ENCODE measurements around the gene KLHL17.

The KLHL17 gene

DNA sequence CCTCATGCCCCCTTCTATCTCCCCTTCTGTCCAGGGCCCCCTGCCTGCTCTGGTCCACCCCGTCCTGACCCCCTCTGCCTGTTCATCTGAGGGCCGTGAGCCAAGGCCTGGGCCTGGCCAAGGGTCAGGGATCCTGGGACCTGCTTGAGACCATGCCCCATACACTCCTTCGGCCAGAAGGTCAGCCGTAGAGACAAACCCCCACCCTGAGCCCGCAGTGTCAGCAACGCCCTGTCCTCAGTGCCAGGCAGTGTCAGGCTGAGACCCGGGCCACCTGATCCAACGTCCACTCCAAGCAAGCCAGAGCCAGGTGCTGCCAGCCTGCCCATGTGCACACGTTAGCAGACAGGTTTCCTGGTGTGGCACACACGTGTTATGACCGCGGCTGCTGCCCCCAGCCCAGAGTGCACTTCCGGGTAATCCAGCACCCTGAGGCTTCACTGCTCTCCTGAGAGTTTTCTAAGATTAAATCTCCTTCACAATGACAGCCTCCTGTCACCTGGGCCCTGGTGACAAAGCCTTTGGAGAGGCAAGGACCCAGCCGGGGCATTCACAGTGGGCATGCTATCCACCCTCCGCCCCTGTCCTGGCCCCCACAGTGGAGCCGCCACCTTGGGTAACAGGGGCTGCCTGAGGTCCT is 46.8 kb upstream of the KLHL17 start:
- TF ChIP-seq CREB1 (IDR thresholded peaks at IDR 0.05; ENCODE audit: low read depth) (no peak), EGR1 (IDR thresholded peaks at IDR 0.05) (no peak), NFIC (IDR thresholded peaks at IDR 0.05) (no peak), TEAD4 (IDR thresholded peaks at IDR 0.05) (no peak), ZBTB7A (IDR thresholded peaks at IDR 0.05; ENCODE audit: low read depth) (no peak), TAF1 (IDR thresholded peaks at IDR 0.05; ENCODE audit: low read depth) (no peak), CEBPB (IDR thresholded peaks at IDR 0.05) (no peak), YY1 (IDR thresholded peaks at IDR 0.05; ENCODE audit: low read depth) (no peak), EP300 (IDR thresholded peaks at IDR 0.05; ENCODE audit: borderline replicate concordance) (no peak), TCF12 (IDR thresholded peaks at IDR 0.05; ENCODE audit: low read depth) (no peak), FOXM1 (IDR thresholded peaks at IDR 0.05; ENCODE audit: borderline replicate concordance, low read depth) (no peak), RAD21 (IDR thresholded peaks at IDR 0.05; ENCODE audit: low read depth) (no peak)
- TF ChIP-seq, protein P1, sequence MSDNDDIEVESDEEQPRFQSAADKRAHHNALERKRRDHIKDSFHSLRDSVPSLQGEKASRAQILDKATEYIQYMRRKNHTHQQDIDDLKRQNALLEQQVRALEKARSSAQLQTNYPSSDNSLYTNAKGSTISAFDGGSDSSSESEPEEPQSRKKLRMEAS (IDR thresholded peaks at IDR 0.05) = no peak
- TF ChIP-seq, protein P2, sequence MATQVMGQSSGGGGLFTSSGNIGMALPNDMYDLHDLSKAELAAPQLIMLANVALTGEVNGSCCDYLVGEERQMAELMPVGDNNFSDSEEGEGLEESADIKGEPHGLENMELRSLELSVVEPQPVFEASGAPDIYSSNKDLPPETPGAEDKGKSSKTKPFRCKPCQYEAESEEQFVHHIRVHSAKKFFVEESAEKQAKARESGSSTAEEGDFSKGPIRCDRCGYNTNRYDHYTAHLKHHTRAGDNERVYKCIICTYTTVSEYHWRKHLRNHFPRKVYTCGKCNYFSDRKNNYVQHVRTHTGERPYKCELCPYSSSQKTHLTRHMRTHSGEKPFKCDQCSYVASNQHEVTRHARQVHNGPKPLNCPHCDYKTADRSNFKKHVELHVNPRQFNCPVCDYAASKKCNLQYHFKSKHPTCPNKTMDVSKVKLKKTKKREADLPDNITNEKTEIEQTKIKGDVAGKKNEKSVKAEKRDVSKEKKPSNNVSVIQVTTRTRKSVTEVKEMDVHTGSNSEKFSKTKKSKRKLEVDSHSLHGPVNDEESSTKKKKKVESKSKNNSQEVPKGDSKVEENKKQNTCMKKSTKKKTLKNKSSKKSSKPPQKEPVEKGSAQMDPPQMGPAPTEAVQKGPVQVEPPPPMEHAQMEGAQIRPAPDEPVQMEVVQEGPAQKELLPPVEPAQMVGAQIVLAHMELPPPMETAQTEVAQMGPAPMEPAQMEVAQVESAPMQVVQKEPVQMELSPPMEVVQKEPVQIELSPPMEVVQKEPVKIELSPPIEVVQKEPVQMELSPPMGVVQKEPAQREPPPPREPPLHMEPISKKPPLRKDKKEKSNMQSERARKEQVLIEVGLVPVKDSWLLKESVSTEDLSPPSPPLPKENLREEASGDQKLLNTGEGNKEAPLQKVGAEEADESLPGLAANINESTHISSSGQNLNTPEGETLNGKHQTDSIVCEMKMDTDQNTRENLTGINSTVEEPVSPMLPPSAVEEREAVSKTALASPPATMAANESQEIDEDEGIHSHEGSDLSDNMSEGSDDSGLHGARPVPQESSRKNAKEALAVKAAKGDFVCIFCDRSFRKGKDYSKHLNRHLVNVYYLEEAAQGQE (IDR thresholded peaks at IDR 0.05; ENCODE audit: low read depth) = no peak
- TF ChIP-seq, protein P3, sequence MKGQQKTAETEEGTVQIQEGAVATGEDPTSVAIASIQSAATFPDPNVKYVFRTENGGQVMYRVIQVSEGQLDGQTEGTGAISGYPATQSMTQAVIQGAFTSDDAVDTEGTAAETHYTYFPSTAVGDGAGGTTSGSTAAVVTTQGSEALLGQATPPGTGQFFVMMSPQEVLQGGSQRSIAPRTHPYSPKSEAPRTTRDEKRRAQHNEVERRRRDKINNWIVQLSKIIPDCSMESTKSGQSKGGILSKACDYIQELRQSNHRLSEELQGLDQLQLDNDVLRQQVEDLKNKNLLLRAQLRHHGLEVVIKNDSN (IDR thresholded peaks at IDR 0.05) = no peak

DNA sequence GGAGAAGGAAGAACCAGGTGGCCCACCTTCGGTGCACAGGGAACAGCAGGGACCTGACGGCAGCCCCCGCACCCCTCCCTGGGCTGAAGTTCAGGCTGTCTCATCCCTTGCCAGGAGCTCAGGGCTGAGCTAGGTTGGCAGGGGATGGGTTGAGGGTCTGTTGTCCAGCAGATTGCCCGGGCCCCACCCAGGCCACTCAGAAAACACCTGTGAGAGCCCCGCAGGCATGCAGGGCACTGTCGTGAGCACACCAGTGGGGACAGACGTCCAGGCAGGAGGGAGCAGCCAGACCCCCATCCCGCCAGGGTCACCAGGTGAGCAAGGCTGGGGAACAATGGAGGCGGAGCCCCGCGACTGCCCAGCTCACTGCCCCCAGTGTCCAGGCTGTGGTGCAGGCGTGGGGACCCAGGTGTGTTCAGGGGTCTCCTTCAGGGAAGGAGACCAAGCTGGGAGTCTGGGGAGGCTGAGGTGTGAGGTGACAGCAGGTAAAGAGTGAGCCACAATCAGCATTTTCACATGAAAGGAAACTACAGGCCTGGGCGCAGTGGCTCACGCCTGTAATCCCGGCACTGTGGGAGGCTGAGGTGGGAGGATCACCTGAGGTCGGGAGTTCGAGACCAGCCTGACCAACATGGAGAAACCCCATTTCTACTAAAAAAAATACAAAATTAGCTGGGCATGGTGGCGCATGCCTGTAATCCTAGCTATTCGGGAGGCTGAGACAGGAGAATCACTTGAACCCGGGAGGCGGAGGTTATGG is 46.1 kb upstream of the KLHL17 start:
- TF ChIP-seq, protein P3 (IDR thresholded peaks at IDR 0.05) = no peak
- no peak for TF ChIP-seq CEBPB (IDR thresholded peaks at IDR 0.05)
- TF ChIP-seq, protein P2 (IDR thresholded peaks at IDR 0.05; ENCODE audit: low read depth) = no peak
- no peak for TF ChIP-seq NFIC (IDR thresholded peaks at IDR 0.05)
- no peak for TF ChIP-seq RAD21 (IDR thresholded peaks at IDR 0.05; ENCODE audit: low read depth)
- no peak for TF ChIP-seq EGR1 (IDR thresholded peaks at IDR 0.05)
- TF ChIP-seq YY1 (IDR thresholded peaks at IDR 0.05; ENCODE audit: low read depth) = no peak
- TF ChIP-seq ZBTB7A (IDR thresholded peaks at IDR 0.05; ENCODE audit: low read depth) = no peak
- no peak for TF ChIP-seq TCF12 (IDR thresholded peaks at IDR 0.05; ENCODE audit: low read depth)
- TF ChIP-seq, protein P1 (IDR thresholded peaks at IDR 0.05) = no peak
- no peak for TF ChIP-seq EP300 (IDR thresholded peaks at IDR 0.05; ENCODE audit: borderline replicate concordance)

DNA sequence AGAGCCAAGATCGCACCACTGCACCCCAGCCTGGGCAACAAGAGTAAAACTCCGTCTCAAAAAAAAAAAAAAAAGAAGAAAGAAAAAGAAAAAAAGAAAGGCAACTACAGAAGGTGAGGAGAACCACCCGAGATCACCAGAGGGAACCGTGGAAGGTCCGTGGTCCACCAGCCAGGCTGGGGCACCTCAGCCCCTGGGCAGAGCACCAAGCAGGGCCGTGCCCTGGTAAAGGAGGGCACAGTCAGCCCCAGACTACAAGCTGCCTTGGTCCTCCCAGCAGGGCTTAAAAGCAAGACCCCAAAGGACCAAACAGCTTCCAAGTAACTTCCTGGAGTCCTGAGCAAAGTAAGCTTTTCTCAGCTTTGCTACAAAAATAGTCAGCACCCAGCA is 45.5 kb upstream of the KLHL17 start:
- TF ChIP-seq CEBPB (IDR thresholded peaks at IDR 0.05) = no peak
- TF ChIP-seq TAF1 (IDR thresholded peaks at IDR 0.05; ENCODE audit: low read depth) = no peak
- TF ChIP-seq, protein P3 (IDR thresholded peaks at IDR 0.05) = no peak
- TF ChIP-seq YY1 (IDR thresholded peaks at IDR 0.05; ENCODE audit: low read depth) = no peak
- TF ChIP-seq ZBTB7A (IDR thresholded peaks at IDR 0.05; ENCODE audit: low read depth) = no peak
- no peak for TF ChIP-seq FOXM1 (IDR thresholded peaks at IDR 0.05; ENCODE audit: borderline replicate concordance, low read depth)
- no peak for TF ChIP-seq TEAD4 (IDR thresholded peaks at IDR 0.05)
- TF ChIP-seq, protein P1 (IDR thresholded peaks at IDR 0.05) = no peak

DNA sequence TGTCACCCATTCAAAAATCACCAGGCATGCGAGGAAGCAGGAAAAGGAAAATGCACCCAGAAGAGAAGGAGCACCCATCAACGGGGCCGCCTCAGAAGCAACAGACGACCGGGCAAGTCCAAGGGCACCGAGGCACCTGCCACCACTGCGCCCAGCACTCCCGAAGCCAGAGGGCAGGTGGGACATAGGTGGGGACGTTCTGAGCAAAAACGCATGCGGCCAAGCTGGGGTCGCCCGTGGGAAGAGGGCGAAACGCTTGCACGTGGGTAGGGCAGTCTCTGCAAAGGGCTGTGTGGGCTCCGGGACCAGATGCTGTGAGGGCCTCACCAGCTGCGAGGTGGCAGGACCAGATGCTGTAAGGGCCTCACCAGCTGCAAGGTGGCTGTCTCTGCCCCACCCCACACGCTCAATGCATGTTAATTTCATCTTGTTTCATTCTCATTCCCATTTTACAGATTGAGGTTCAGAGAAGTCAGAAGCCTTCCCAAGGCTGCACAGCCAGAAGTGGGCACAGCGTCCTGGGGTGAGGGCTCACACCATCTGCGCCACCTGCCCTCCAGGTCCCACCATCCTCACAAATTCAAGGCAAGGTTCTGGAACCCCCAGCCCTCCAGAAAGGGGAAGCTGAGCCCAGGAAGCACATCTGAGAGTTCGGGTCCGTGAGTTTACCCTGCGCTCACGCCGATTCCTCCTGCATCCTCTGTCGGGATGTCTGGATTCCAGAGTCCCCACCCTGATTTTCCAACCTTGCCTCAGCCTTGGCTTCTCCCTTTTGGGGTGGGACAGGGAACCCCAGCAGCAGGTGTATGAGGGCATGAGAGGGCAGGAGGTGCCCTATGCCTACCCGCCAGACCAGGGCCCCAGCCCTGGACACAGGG is 44.9 kb upstream of the KLHL17 start:
- TF ChIP-seq, protein P1 (IDR thresholded peaks at IDR 0.05) = no peak
- TF ChIP-seq EP300 (IDR thresholded peaks at IDR 0.05; ENCODE audit: borderline replicate concordance) = no peak
- no peak for TF ChIP-seq TEAD4 (IDR thresholded peaks at IDR 0.05)
- no peak for TF ChIP-seq EGR1 (IDR thresholded peaks at IDR 0.05)
- TF ChIP-seq, protein P2 (IDR thresholded peaks at IDR 0.05; ENCODE audit: low read depth) = no peak
- TF ChIP-seq, protein P3 (IDR thresholded peaks at IDR 0.05) = no peak
- no peak for TF ChIP-seq CEBPB (IDR thresholded peaks at IDR 0.05)
- TF ChIP-seq TAF1 (IDR thresholded peaks at IDR 0.05; ENCODE audit: low read depth) = no peak
- no peak for TF ChIP-seq TCF12 (IDR thresholded peaks at IDR 0.05; ENCODE audit: low read depth)
- TF ChIP-seq RAD21 (IDR thresholded peaks at IDR 0.05; ENCODE audit: low read depth) = no peak

Measured in Ishikawa (cell line).